ENCODE results near the gene CSRP1. TPM values are rescaled to one million over a fixed set of nuclear protein-coding genes. Genes with fewer than 3 reads are reported as not detected.
A peak's percentile ranks its signal among the peaks of the same experiment; 100 is the strongest.

The CSRP1 gene
- total RNA-seq, 2 donors from 2014 or later = 186 to 376 TPM

DNA sequence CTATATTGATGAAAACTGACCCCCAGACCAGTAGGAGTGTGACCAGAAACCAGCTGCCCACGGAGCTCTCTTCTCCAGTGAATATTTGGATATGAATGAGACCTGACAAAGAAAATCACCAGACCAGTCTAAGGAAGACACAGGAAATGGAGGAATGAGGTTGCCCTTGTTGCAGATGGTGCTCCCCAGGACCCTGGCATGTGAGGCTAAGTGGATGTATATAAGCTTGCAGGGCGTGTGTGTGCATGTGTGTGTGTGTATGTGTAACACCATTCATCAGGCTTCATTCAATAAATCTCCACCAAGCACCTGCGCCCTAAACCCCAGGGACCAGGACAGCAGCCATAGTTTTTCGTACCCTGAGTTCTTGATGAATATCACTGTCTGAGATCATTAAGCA lies 52.3 kb downstream of the CSRP1 start:
- H3K36me3 ChIP-seq = no peaks in the 10 kb centered on the region

DNA sequence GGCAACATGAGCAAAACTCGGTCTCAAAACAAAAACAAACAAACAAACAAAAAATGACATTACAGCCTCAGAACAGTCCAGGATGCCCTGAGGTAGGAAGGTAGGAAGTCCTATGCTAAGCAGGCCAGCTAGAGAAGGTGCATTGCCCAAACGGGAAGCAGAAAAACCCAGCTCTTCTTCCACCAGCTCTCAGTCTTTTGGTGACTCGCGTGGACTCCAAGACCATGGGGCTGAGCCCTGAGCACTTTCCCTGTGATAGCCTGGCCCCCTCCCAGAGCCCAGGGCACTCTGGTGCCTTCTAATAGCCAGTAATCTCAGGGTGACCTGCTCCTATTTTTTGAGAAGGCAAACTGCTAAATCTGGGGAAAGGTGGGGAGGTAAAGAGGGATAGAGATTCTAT lies 54.1 kb downstream of the CSRP1 start:
- TF ChIP-seq, protein P1, sequence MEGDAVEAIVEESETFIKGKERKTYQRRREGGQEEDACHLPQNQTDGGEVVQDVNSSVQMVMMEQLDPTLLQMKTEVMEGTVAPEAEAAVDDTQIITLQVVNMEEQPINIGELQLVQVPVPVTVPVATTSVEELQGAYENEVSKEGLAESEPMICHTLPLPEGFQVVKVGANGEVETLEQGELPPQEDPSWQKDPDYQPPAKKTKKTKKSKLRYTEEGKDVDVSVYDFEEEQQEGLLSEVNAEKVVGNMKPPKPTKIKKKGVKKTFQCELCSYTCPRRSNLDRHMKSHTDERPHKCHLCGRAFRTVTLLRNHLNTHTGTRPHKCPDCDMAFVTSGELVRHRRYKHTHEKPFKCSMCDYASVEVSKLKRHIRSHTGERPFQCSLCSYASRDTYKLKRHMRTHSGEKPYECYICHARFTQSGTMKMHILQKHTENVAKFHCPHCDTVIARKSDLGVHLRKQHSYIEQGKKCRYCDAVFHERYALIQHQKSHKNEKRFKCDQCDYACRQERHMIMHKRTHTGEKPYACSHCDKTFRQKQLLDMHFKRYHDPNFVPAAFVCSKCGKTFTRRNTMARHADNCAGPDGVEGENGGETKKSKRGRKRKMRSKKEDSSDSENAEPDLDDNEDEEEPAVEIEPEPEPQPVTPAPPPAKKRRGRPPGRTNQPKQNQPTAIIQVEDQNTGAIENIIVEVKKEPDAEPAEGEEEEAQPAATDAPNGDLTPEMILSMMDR (IDR thresholded peaks at IDR 0.05) = no peak
- intact Hi-C loops (cut with DNase I) = no loop called here
- Histone ChIP-seq H3K4me3 (no peak overlapping the region), H3K36me3 (no peaks in the 10 kb centered on the region), H3K27me3 (no peaks in the 10 kb centered on the region), H3K4me1 (no peaks in the 10 kb centered on the region), H3K9me3 (no peaks in the 10 kb centered on the region), H3K27ac (no peak overlapping the region), H3K9ac (ENCODE audit: low read depth in 2 of 2, low read length in 2 of 2) (no peak overlapping the region)
- no peak for DNase-seq

More for the DNA sequence above, 52.3 kb downstream of the CSRP1 start:
- no peak overlapping the region for H3K27ac ChIP-seq
- intact Hi-C loops (cut with DNase I) = no loop called here
- no peak overlapping the region for H3K9ac ChIP-seq (ENCODE audit: low read depth in 2 of 2, low read length in 2 of 2)
- DNase-seq = no peak
- H3K27me3 ChIP-seq = no peaks in the 10 kb centered on the region
- H3K4me3 ChIP-seq = no peak overlapping the region
- H3K9me3 ChIP-seq = no peaks in the 10 kb centered on the region
- H3K4me1 ChIP-seq = no peaks in the 10 kb centered on the region
- TF ChIP-seq, protein P1 (IDR thresholded peaks at IDR 0.05) = no peak

- Histone ChIP-seq H3K4me1 (no peaks in the 10 kb centered on the region), H3K4me3 (no peak overlapping the region), H3K9ac (ENCODE audit: low read depth in 2 of 2, low read length in 2 of 2) (peak overlapping the region in 1 of 2 donors; percentile 1), H3K9me3 (no peaks in the 10 kb centered on the region), H3K27me3 (no peaks in the 10 kb centered on the region), H3K36me3 (no peaks in the 10 kb centered on the region), H3K27ac (peak overlapping the region; percentile 4)
- TF ChIP-seq, protein P1 (IDR thresholded peaks at IDR 0.05) = no peak
- intact Hi-C loops (cut with DNase I) = no loop called here
- no peak for DNase-seq
Observed at GRCh38 chr1:201450721-201451291, 56.1 kb downstream of the CSRP1 start.

- Histone ChIP-seq H3K9me3 (no peaks in the 10 kb centered on the region), H3K4me1 (no peaks in the 10 kb centered on the region), H3K27ac (no peak overlapping the region), H3K27me3 (no peaks in the 10 kb centered on the region), H3K36me3 (no peaks in the 10 kb centered on the region), H3K9ac (ENCODE audit: low read depth in 2 of 2, low read length in 2 of 2) (no peak overlapping the region), H3K4me3 (no peak overlapping the region)
- intact Hi-C loops (cut with DNase I) = loop anchor here (2.0 kb wide), 1 partner anchor 32 kb away; no protein-coding TSS in a partner anchor
- DNase-seq = no peak
- TF ChIP-seq, protein P1 (IDR thresholded peaks at IDR 0.05) = no peak
Observed at GRCh38 chr1:201448990-201449389, 57.9 kb downstream of the CSRP1 start.

- Histone ChIP-seq H3K27me3 (no peaks in the 10 kb centered on the region), H3K9ac (ENCODE audit: low read depth in 2 of 2, low read length in 2 of 2) (peak overlapping the region in 1 of 2 donors; percentile 12), H3K9me3 (no peaks in the 10 kb centered on the region), H3K27ac (no peak overlapping the region), H3K36me3 (no peaks in the 10 kb centered on the region), H3K4me3 (no peak overlapping the region), H3K4me1 (no peaks in the 10 kb centered on the region)
- DNase-seq = peak; percentile 76
- TF ChIP-seq, protein P1 (IDR thresholded peaks at IDR 0.05) = peak; percentile 74
- intact Hi-C loops (cut with DNase I) = loop anchor here (2.0 kb wide), 1 partner anchor 33 kb away; no protein-coding TSS in a partner anchor
Observed at GRCh38 chr1:201447903-201448871, 58.7 kb downstream of the CSRP1 start.
